HG03025 (cell line): Measurements from ENCODE around the gene KHK.

Source experiments
- ATAC-seq: cut with Tn5 transposase; IDR thresholded peaks from one replicate; pipeline ENCODE4 v1.9.1; 2021; ENCODE audit warnings: mild to moderate bottlenecking, moderate library complexity; ENCODE audit not compliant: unreplicated experiment, low FRiP score

KHK gene

GRCh38 chr2:27149570-27150405 is 63.2 kb downstream of the KHK start:
- no peak for ATAC-seq
